Measurements from ENCODE around the gene ESD. TPM values are rescaled to one million over a fixed set of nuclear protein-coding genes. Genes with fewer than 3 reads are reported as not detected.
"Not testable (repeated sequence)": the region's sequence is repeated elsewhere in the genome, so short reads cannot be mapped to it uniquely, and the experiment has no call there.

ESD gene
- total RNA-seq, 3 donors from 2014 or later: 110 to 151 (median 118) TPM

DNA sequence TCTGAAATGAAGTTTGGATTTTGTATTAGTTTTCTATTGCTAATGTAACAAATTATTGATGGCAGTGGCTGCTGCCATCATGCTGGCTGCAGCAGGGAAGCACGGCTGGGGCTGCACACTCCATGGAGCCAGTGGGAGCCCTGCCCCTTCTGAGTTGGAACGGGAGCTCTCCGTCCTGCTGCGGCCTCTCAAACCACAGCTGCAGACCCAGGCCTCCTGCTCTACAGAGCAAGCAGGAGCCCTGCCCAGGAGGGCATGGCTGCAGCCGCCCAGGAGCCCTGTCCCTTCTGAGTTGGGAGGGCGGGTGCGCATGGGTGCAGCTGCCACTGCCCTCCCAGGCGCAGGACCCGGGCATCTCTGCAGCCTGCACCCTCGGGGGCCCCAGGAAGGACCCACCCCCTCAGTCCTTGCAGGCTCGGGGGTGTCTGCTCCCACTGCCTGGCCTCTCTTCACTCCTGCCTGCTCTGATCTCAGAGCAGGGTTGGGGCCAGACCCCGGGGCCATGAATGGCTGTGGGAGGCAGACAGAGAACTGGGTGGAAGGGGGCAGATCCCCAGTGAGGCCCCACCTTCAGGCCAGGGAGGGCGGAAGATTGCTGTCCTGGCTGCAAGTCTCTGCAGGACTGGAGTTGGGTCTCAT lies 21.0 kb upstream of the ESD start:
- Histone ChIP-seq H3K36me3 (no peaks in the 10 kb centered on the region), H3K4me1 (no peaks in the 10 kb centered on the region), H3K4me3 (no peak overlapping the region), H3K9me3 (no peaks in the 10 kb centered on the region), H3K27ac (no peak overlapping the region), H3K27me3 (no peaks in the 10 kb centered on the region)
- intact Hi-C loops (cut with DNase I; ENCODE audit: low total_unique reads): no loop called here
- TF ChIP-seq, protein P1, sequence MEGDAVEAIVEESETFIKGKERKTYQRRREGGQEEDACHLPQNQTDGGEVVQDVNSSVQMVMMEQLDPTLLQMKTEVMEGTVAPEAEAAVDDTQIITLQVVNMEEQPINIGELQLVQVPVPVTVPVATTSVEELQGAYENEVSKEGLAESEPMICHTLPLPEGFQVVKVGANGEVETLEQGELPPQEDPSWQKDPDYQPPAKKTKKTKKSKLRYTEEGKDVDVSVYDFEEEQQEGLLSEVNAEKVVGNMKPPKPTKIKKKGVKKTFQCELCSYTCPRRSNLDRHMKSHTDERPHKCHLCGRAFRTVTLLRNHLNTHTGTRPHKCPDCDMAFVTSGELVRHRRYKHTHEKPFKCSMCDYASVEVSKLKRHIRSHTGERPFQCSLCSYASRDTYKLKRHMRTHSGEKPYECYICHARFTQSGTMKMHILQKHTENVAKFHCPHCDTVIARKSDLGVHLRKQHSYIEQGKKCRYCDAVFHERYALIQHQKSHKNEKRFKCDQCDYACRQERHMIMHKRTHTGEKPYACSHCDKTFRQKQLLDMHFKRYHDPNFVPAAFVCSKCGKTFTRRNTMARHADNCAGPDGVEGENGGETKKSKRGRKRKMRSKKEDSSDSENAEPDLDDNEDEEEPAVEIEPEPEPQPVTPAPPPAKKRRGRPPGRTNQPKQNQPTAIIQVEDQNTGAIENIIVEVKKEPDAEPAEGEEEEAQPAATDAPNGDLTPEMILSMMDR (IDR thresholded peaks at IDR 0.05): no peak
- TF ChIP-seq POLR2A (IDR thresholded peaks at IDR 0.05) (no peak), POLR2AphosphoS5 (IDR thresholded peaks at IDR 0.05) (no peak)
- DNase-seq (ENCODE audit: low spot score in 2 of 2): no peak

DNA sequence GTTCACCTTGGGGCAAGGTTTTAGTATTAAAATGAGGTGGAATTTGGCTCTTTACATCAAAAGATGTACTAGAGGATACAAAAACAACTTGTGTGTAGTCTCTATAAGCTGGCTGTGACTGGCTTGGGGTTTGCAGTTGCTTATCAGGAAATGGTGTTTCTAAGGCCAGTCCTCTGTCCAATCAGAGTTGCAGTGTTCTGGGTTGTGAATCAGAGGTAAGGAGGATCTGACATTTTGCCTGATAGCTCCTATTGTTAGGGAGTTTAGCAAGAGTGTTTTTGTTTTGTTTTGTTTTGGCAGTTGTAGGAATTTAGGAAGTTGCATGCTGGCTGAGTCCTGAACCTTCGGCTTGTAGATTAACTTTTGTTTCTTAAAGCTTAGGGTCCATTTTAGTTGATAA lies 20.1 kb upstream of the ESD start:
- Histone ChIP-seq H3K9me3 (peaks cover 0 to 8% of the 10 kb centered on the region in 2 donors), H3K27me3 (no peaks in the 10 kb centered on the region), H3K4me3 (no peak overlapping the region), H3K27ac (no peak overlapping the region), H3K36me3 (no peaks in the 10 kb centered on the region), H3K4me1 (no peaks in the 10 kb centered on the region)
- intact Hi-C loops (cut with DNase I; ENCODE audit: low total_unique reads): no loop called here
- no peak for DNase-seq (ENCODE audit: low spot score in 2 of 2)
- TF ChIP-seq POLR2AphosphoS5 (IDR thresholded peaks at IDR 0.05) (no peak), POLR2A (IDR thresholded peaks at IDR 0.05) (no peak)
- TF ChIP-seq, protein P1 (IDR thresholded peaks at IDR 0.05): no peak

- no peak for TF ChIP-seq POLR2A (IDR thresholded peaks at IDR 0.05)
- Histone ChIP-seq H3K4me1 (no peaks in the 10 kb centered on the region), H3K27ac (no peak overlapping the region), H3K9me3 (peaks cover 0 to 13% of the 10 kb centered on the region in 2 donors), H3K4me3 (no peak overlapping the region), H3K27me3 (no peaks in the 10 kb centered on the region), H3K36me3 (no peaks in the 10 kb centered on the region)
- intact Hi-C loops (cut with DNase I; ENCODE audit: low total_unique reads): no loop called here
- no peak for DNase-seq (ENCODE audit: low spot score in 2 of 2)
Observed at GRCh38 chr13:46816371-46816770, 19.4 kb upstream of the ESD start.

DNA sequence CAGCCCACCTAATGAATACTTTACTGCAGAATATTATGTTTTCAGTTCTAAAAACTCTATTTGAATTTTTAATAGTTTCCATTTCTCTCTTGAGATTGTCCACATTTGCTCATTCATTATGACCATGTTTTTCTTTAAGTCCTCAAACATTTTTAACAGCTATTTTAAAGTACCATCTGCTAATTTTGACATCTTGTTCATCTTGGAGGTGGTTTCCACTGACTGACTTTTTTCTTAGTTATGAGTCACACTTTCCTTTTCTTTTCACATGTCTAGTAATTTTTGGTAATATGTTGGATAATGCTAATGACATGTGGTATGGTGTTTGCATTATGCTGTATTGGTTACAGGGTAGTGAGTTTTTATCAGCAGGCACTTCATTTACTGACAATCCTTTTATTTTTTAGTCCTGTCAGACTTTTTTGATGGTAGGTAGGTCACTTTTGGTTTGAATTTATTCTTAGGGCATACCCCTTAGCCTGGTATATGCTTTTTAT lies 15.4 kb upstream of the ESD start:
- Histone ChIP-seq H3K4me1 (no peaks in the 10 kb centered on the region), H3K36me3 (no peaks in the 10 kb centered on the region), H3K4me3 (no peak overlapping the region), H3K9me3 (peaks cover 0 to 13% of the 10 kb centered on the region in 2 donors), H3K27ac (no peak overlapping the region), H3K27me3 (no peaks in the 10 kb centered on the region)
- intact Hi-C loops (cut with DNase I; ENCODE audit: low total_unique reads): no loop called here
- DNase-seq (ENCODE audit: low spot score in 2 of 2): no peak
- TF ChIP-seq, protein P1 (IDR thresholded peaks at IDR 0.05): no peak
- no peak for TF ChIP-seq POLR2A (IDR thresholded peaks at IDR 0.05)
- TF ChIP-seq POLR2AphosphoS5 (IDR thresholded peaks at IDR 0.05): no peak

- intact Hi-C loops (cut with DNase I; ENCODE audit: low total_unique reads): no loop called here
- H3K4me1 ChIP-seq: no peaks in the 10 kb centered on the region
- no peaks in the 10 kb centered on the region for H3K27me3 ChIP-seq
- DNase-seq (ENCODE audit: low spot score in 2 of 2): no peak
- TF ChIP-seq POLR2AphosphoS5 (IDR thresholded peaks at IDR 0.05) (no peak), POLR2A (IDR thresholded peaks at IDR 0.05) (no peak)
- TF ChIP-seq, protein P1 (IDR thresholded peaks at IDR 0.05): no peak
- H3K4me3 ChIP-seq: no peak overlapping the region
- H3K36me3 ChIP-seq: no peaks in the 10 kb centered on the region
- peaks cover 0 to 13% of the 10 kb centered on the region in 2 donors for H3K9me3 ChIP-seq
- H3K27ac ChIP-seq: no peak overlapping the region
Observed at GRCh38 chr13:46810440-46810839, 13.5 kb upstream of the ESD start.

GRCh38 chr13:46804921-46805320 lies 8.0 kb upstream of the ESD start:
- H3K9me3 ChIP-seq; DNase-seq (ENCODE audit: low spot score in 2 of 2); H3K4me3 ChIP-seq; H3K27ac ChIP-seq; H3K4me1 ChIP-seq; H3K27me3 ChIP-seq; intact Hi-C loops (cut with DNase I; ENCODE audit: low total_unique reads); H3K36me3 ChIP-seq: not testable (repeated sequence)
